WI38 (cell line): ENCODE results near the gene SEPHS1.

Experiments
- H3K4me3 ChIP-seq: 2 replicates; pipeline ENCODE4 v1.5.1; 2011; ENCODE audit warnings: low read depth, mild to moderate bottlenecking, control low read depth, low read length
- CTCF ChIP-seq: IDR thresholded peaks from 2 replicates; pipeline ENCODE4 v1.5.1; 2012; ENCODE audit warnings: low read depth, mild to moderate bottlenecking, control low read depth, low read length

SEPHS1 gene

GRCh38 chr10:13375791-13376190 is 27.7 kb upstream of the SEPHS1 start:
- TF ChIP-seq CTCF = no peak

GRCh38 chr10:13373644-13374043 is 25.6 kb upstream of the SEPHS1 start:
- no peak for TF ChIP-seq CTCF
- H3K4me3 ChIP-seq = no peak overlapping the region

More at GRCh38 chr10:13375791-13376190, 27.7 kb upstream of the SEPHS1 start:
- H3K4me3 ChIP-seq = no peak overlapping the region

GRCh38 chr10:13372524-13372923 is 24.4 kb upstream of the SEPHS1 start:
- no peak overlapping the region for H3K4me3 ChIP-seq
- no peak for TF ChIP-seq CTCF

DNA sequence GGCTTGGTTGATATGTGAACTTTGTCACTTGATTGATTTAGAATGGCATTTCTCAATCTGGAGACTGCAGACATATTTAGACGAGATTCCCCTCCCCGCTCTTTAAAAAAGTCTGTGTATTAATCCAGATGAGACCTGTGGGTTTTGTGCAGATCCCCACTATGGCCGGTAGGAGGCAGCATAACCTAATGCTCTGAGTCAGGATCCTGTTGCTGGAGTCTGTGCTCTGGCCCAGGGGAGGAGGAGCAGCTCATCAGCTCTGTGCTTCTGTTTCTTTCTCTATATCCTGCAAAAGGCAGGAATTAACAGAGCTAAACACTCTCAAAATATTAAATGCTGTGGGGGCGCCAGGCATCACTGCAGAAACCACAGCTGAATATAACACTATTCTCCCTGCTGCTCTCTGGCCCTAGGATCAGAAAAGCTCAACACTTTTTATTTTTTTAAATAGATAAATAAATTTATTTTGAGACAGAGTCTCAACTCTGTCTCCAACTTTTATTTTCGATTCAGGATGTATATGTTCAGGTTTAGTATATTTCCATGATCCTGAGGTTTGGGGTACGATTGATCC is 23.9 kb upstream of the SEPHS1 start:
- H3K4me3 ChIP-seq = no peak overlapping the region
- TF ChIP-seq CTCF = peak; percentile 93

DNA sequence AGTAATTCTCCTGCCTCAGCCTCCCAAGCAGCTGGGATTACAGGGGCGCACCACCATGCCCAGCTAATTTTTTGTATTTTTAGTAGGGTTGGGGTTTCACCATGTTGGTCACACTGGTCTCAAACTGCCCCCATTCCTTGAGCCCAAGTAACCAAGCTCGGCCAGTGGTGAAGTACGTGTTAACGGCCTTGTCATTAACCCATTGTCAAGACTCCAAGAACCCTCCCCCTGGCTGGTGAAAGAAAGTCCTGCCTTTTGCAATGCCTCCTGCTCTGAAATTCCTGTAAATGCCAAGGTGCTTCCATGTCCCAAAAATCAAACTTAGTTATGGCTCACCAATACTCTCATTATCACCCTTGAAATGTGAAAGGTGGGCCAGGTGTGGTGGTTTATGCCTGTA is 18.8 kb upstream of the SEPHS1 start:
- TF ChIP-seq CTCF = no peak
- no peak overlapping the region for H3K4me3 ChIP-seq

GRCh38 chr10:13365831-13366230 is 17.7 kb upstream of the SEPHS1 start:
- no peak for TF ChIP-seq CTCF
- no peak overlapping the region for H3K4me3 ChIP-seq

GRCh38 chr10:13365243-13365642 is 17.1 kb upstream of the SEPHS1 start:
- no peak overlapping the region for H3K4me3 ChIP-seq
- TF ChIP-seq CTCF = no peak
